GM21390 (cell line): ENCODE data around the gene ZBTB20.

ENCODE experiments used
- ATAC-seq: cut with Tn5 transposase; IDR thresholded peaks from one replicate; pipeline ENCODE4 v1.9.1; 2021; ENCODE audit not compliant: unreplicated experiment

Gene ZBTB20

GRCh38 chr3:114393367-114394072 lies 753.6 kb downstream of the ZBTB20 start:
- no peak for ATAC-seq

- no peak for ATAC-seq
Measured at GRCh38 chr3:114392831-114393230, 754.3 kb downstream of the ZBTB20 start.

GRCh38 chr3:114389156-114389555 lies 757.9 kb downstream of the ZBTB20 start:
- no peak for ATAC-seq

GRCh38 chr3:114384558-114384903 lies 762.6 kb downstream of the ZBTB20 start:
- no peak for ATAC-seq

GRCh38 chr3:114383875-114384557 lies 763.1 kb downstream of the ZBTB20 start:
- ATAC-seq = peak; percentile 87

GRCh38 chr3:114380233-114380651 lies 766.8 kb downstream of the ZBTB20 start:
- ATAC-seq = no peak

- ATAC-seq = no peak
Measured at GRCh38 chr3:114379266-114379665, 767.8 kb downstream of the ZBTB20 start.

- ATAC-seq = no peak
Measured at GRCh38 chr3:114378760-114379159, 768.3 kb downstream of the ZBTB20 start.

- no peak for ATAC-seq
Measured at GRCh38 chr3:114377426-114377825, 769.7 kb downstream of the ZBTB20 start.

- no peak for ATAC-seq
Measured at GRCh38 chr3:114376516-114377185, 770.4 kb downstream of the ZBTB20 start.

GRCh38 chr3:114375608-114376421 lies 771.3 kb downstream of the ZBTB20 start:
- no peak for ATAC-seq

GRCh38 chr3:114374433-114374990 lies 772.6 kb downstream of the ZBTB20 start:
- no peak for ATAC-seq

- no peak for ATAC-seq
Measured at GRCh38 chr3:114370537-114371174, 776.4 kb downstream of the ZBTB20 start.

- no peak for ATAC-seq
Measured at GRCh38 chr3:114365909-114366308, 781.2 kb downstream of the ZBTB20 start.

- ATAC-seq = no peak
Measured at GRCh38 chr3:114364806-114365654, 782.1 kb downstream of the ZBTB20 start.

- no peak for ATAC-seq
Measured at GRCh38 chr3:114363554-114364202, 783.4 kb downstream of the ZBTB20 start.

GRCh38 chr3:114362815-114363214 lies 784.3 kb downstream of the ZBTB20 start:
- ATAC-seq = no peak

GRCh38 chr3:114361391-114361790 lies 785.7 kb downstream of the ZBTB20 start:
- ATAC-seq = no peak

GRCh38 chr3:114356525-114356924 lies 790.6 kb downstream of the ZBTB20 start:
- no peak for ATAC-seq
